ENCODE results near the gene STX16. TPM values are rescaled to one million over a fixed set of nuclear protein-coding genes. Genes with fewer than 3 reads are reported as not detected.
A peak's percentile ranks its signal among the peaks of the same experiment; 100 is the strongest.

The STX16 gene
- total RNA-seq, 1 donor from 2014 or later, result 50.4 TPM

- H3K27ac Mint-ChIP-seq (ENCODE audit: unreplicated experiment), result no peak overlapping the region
- peak; percentile 79 for DNase-seq (ENCODE audit: low spot score)
- no peaks in the 10 kb centered on the region for H3K27me3 Mint-ChIP-seq (ENCODE audit: low read depth)
- H3K36me3 Mint-ChIP-seq (ENCODE audit: low read depth), result no peaks in the 10 kb centered on the region
- peaks cover 8% of the 10 kb centered on the region for H3K9me3 Mint-ChIP-seq (ENCODE audit: low read depth)
- no peak overlapping the region for H3K4me3 Mint-ChIP-seq (ENCODE audit: unreplicated experiment)
- peaks cover 59% of the 10 kb centered on the region for H3K4me1 Mint-ChIP-seq (ENCODE audit: low read depth)
- TF ChIP-seq, protein P1, sequence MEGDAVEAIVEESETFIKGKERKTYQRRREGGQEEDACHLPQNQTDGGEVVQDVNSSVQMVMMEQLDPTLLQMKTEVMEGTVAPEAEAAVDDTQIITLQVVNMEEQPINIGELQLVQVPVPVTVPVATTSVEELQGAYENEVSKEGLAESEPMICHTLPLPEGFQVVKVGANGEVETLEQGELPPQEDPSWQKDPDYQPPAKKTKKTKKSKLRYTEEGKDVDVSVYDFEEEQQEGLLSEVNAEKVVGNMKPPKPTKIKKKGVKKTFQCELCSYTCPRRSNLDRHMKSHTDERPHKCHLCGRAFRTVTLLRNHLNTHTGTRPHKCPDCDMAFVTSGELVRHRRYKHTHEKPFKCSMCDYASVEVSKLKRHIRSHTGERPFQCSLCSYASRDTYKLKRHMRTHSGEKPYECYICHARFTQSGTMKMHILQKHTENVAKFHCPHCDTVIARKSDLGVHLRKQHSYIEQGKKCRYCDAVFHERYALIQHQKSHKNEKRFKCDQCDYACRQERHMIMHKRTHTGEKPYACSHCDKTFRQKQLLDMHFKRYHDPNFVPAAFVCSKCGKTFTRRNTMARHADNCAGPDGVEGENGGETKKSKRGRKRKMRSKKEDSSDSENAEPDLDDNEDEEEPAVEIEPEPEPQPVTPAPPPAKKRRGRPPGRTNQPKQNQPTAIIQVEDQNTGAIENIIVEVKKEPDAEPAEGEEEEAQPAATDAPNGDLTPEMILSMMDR (IDR thresholded peaks at IDR 0.05), result no peak
These were observed 35.9 kb upstream of the STX16 start for GRCh38 chr20:58614984-58615760.

GRCh38 chr20:58616411-58616810, 34.7 kb upstream of the STX16 start:
- Mint-ChIP-seq H3K4me1 (ENCODE audit: low read depth) (peaks cover 54% of the 10 kb centered on the region), H3K27ac (ENCODE audit: unreplicated experiment) (no peak overlapping the region), H3K4me3 (ENCODE audit: unreplicated experiment) (no peak overlapping the region), H3K9me3 (ENCODE audit: low read depth) (peaks cover 8% of the 10 kb centered on the region), H3K27me3 (ENCODE audit: low read depth) (no peaks in the 10 kb centered on the region), H3K36me3 (ENCODE audit: low read depth) (no peaks in the 10 kb centered on the region)
- DNase-seq (ENCODE audit: low spot score), result no peak
- TF ChIP-seq, protein P1 (IDR thresholded peaks at IDR 0.05), result no peak

GRCh38 chr20:58617158-58617557, 33.9 kb upstream of the STX16 start:
- no peak overlapping the region for H3K27ac Mint-ChIP-seq (ENCODE audit: unreplicated experiment)

DNA sequence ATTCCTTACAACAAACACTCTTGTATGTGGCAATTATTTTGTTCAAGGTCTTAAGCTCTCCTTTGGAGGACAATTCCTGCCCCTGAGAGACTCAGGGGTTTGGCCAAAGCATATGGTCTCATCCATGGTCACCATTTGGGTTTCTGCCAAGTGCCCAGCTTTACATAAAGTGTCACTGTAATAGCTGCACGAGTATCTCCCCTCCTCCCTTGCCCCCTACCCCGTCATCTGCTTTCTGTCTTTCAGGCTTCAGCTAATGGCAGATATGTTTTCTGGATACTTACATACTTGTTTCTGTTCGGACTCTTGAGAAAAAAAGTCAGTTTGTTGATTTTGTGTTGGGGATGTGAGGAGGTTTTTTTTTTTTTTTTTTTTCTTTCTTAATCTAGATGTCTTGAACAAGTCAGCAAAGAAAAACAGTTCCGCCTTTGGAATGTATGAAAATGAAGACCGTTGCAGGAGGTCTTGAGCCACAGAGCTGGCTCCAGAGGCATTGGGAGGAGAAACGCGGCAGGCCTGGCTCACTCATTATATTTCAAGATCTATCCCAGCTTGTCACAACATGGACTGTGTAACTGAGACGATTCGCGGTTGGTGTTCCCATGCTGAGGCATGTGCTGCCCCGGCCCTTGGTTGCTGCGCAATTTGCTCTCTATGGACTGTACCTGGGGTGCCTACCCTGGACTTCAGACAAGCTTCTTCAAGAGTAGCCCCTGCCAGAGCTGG, 32.6 kb upstream of the STX16 start:
- Mint-ChIP-seq H3K27ac (ENCODE audit: unreplicated experiment) (peak overlapping the region; percentile 98), H3K27me3 (ENCODE audit: low read depth) (no peaks in the 10 kb centered on the region), H3K36me3 (ENCODE audit: low read depth) (no peaks in the 10 kb centered on the region), H3K9me3 (ENCODE audit: low read depth) (peaks cover 8% of the 10 kb centered on the region), H3K4me3 (ENCODE audit: unreplicated experiment) (peak overlapping the region; percentile 39), H3K4me1 (ENCODE audit: low read depth) (peaks cover 33% of the 10 kb centered on the region)
- DNase-seq (ENCODE audit: low spot score), result no peak
- TF ChIP-seq, protein P1 (IDR thresholded peaks at IDR 0.05), result no peak

More at GRCh38 chr20:58617158-58617557, 33.9 kb upstream of the STX16 start:
- Mint-ChIP-seq H3K4me3 (ENCODE audit: unreplicated experiment) (no peak overlapping the region), H3K9me3 (ENCODE audit: low read depth) (peaks cover 8% of the 10 kb centered on the region), H3K4me1 (ENCODE audit: low read depth) (peaks cover 46% of the 10 kb centered on the region), H3K36me3 (ENCODE audit: low read depth) (no peaks in the 10 kb centered on the region), H3K27me3 (ENCODE audit: low read depth) (no peaks in the 10 kb centered on the region)
- TF ChIP-seq, protein P1 (IDR thresholded peaks at IDR 0.05), result no peak
- no peak for DNase-seq (ENCODE audit: low spot score)

GRCh38 chr20:58619077-58619863, 31.8 kb upstream of the STX16 start:
- Mint-ChIP-seq H3K9me3 (ENCODE audit: low read depth) (peaks cover 8% of the 10 kb centered on the region), H3K36me3 (ENCODE audit: low read depth) (no peaks in the 10 kb centered on the region), H3K4me3 (ENCODE audit: unreplicated experiment) (peak overlapping the region; percentile 39), H3K27me3 (ENCODE audit: low read depth) (no peaks in the 10 kb centered on the region), H3K4me1 (ENCODE audit: low read depth) (peaks cover 33% of the 10 kb centered on the region), H3K27ac (ENCODE audit: unreplicated experiment) (peak overlapping the region; percentile 98)
- TF ChIP-seq, protein P1 (IDR thresholded peaks at IDR 0.05), result no peak
- no peak for DNase-seq (ENCODE audit: low spot score)
